HCT116 (cell line): ENCODE data around the gene SHMT1. TPM values are rescaled to one million over a fixed set of nuclear protein-coding genes. Genes with fewer than 3 reads are reported as not detected.

Experiments
- ATAC-seq: fragments of 200-7000 bp; cut with Tn5 transposase; 2 replicates; pipeline ENCODE4 v1.9.1; 2020; ENCODE audit warnings: mild to moderate bottlenecking, moderate library complexity
- BruUV-seq: library from RNA; stranded (reverse); fragments of 400-500 nt; replicated peaks from 2 replicates; lab custom pipeline; 2021; lab: Mats Ljungman, UMichigan
- CTCF ChIA-PET: fragments of 300-600 bp; sonication (Branson Sonifier 250); formaldehyde crosslinking; loops from one replicate; lab custom pipeline; 2021; ENCODE audit warnings: antibody characterized with exemption; lab: Charles Lee
- POLR2A ChIA-PET: fragments of 300-600, 350-600 bp; sonication (Branson Sonifier 250); formaldehyde crosslinking; loops from one replicate; lab custom pipeline; 2021; ENCODE audit warnings: antibody characterized with exemption; lab: Charles Lee
- RAD21 ChIA-PET, 2 experiments: fragments of 300-600 bp; sonication (Branson Sonifier 250); formaldehyde crosslinking; loops; one replicate each; lab custom pipeline; 2023; ENCODE audit warnings: low total read pairs in 2 of 2; ENCODE audit not compliant: uncharacterized antibody in 2 of 2, unreplicated experiment in 2 of 2, low non-redundant PET in 1 of 2; lab: Charles Lee
- DNase-seq: peaks from one replicate; pipeline ENCODE4 v3.0.0-alpha.2; 2010; ENCODE audit warnings: low read depth, low spot score
- H2AFZ ChIP-seq: fragments of 200-600 bp; shearing (Covaris generic), sonication (generic); 2 replicates; pipeline ENCODE4 v1.6.1; 2017; ENCODE audit warnings: low read depth, mixed run types, mixed read lengths, antibody characterized with exemption, low read length; ENCODE audit not compliant: poor library complexity, severe bottlenecking
- H3K27ac ChIP-seq: 2 replicates; pipeline ENCODE4 v1.5.1; 2012; ENCODE audit warnings: low read depth, low read length
- H3K27me3 ChIP-seq: fragments of 200-600 bp; sonication (generic); 2 replicates; pipeline ENCODE4 v1.6.1; 2016; ENCODE audit warnings: mixed run types, low read length, mixed read lengths; ENCODE audit not compliant: insufficient read depth
- H3K36me3 ChIP-seq, 2 experiments: fragments of 200-500 bp in 1 of 2; fragments of 200-600 bp in 1 of 2; sonication (Bioruptor generic) in 1 of 2; sonication (generic) in 1 of 2; 2 replicates each; pipeline versions ENCODE4 v1.5.1 to v1.6.1; 2014 to 2016; ENCODE audit warnings: low read length in 2 of 2, inconsistent platforms in 1 of 2, mixed read lengths in 1 of 2, mixed run types in 1 of 2; ENCODE audit not compliant: insufficient read depth in 2 of 2, control insufficient read depth in 1 of 2
- H3K4me1 ChIP-seq, 2 experiments: fragments of 200-600 bp in 1 of 2; sonication (generic) in 1 of 2; 2 replicates each; pipeline versions ENCODE4 v1.5.1 to v1.6.1; 2012 to 2017; ENCODE audit warnings: low read length in 2 of 2, inconsistent platforms in 1 of 2, mild to moderate bottlenecking in 1 of 2, mixed read lengths in 1 of 2, mixed run types in 1 of 2, moderate library complexity in 1 of 2; ENCODE audit not compliant: insufficient read depth in 2 of 2, control insufficient read depth in 1 of 2
- H3K4me2 ChIP-seq: fragments of 200-600 bp; sonication (generic); 2 replicates; pipeline ENCODE4 v1.6.1; 2017; ENCODE audit warnings: mixed run types, low read length, mixed read lengths
- H3K4me3 ChIP-seq, 2 experiments: fragments of 200-600 bp in 1 of 2; sonication (generic) in 1 of 2; replicated peaks in 1 of 2; 2 replicates each; pipeline ENCODE4 v1.5.1; 2011 to 2016; ENCODE audit warnings: low read length in 2 of 2, control low read depth in 1 of 2, low read depth in 1 of 2, mild to moderate bottlenecking in 1 of 2, mixed read lengths in 1 of 2, mixed run types in 1 of 2
- H3K79me2 ChIP-seq: fragments of 200-600 bp; sonication (generic); 2 replicates; pipeline ENCODE4 v1.6.1; 2017; ENCODE audit warnings: mild to moderate bottlenecking, mixed run types, low read length, moderate library complexity, mixed read lengths; ENCODE audit not compliant: insufficient read depth
- H3K9ac ChIP-seq: fragments of 200-600 bp; sonication (generic); 2 replicates; pipeline ENCODE4 v1.6.1; 2016; ENCODE audit warnings: low read length, mixed read lengths
- H3K9me2 ChIP-seq: fragments of 200-600 bp; sonication (generic), shearing (Covaris generic); 2 replicates; pipeline ENCODE4 v1.6.1; 2017; ENCODE audit warnings: mixed run types, mild to moderate bottlenecking, moderate library complexity; ENCODE audit not compliant: insufficient read depth
- H3K9me3 ChIP-seq, 2 experiments: fragments of 200-500 bp in 1 of 2; fragments of 200-600 bp in 1 of 2; sonication (Bioruptor generic) in 1 of 2; sonication (generic) in 1 of 2; 2 replicates each; pipeline ENCODE4 v1.6.1; 2014 to 2017; ENCODE audit warnings: low read length in 2 of 2, mixed read lengths in 2 of 2, inconsistent platforms in 1 of 2, low read depth in 1 of 2, mild to moderate bottlenecking in 1 of 2, mixed run types in 1 of 2, moderate library complexity in 1 of 2; ENCODE audit not compliant: control insufficient read depth in 1 of 2, insufficient read depth in 1 of 2
- H4K20me1 ChIP-seq: fragments of 200-600 bp; sonication (generic), shearing (Covaris generic); 2 replicates; pipeline ENCODE4 v1.6.1; 2017; ENCODE audit warnings: mixed run types, mild to moderate bottlenecking, moderate library complexity; ENCODE audit not compliant: insufficient read depth
- ATF3 ChIP-seq: IDR thresholded peaks from 2 replicates; pipeline ENCODE4 v1.6.1; 2012
- CBX3 ChIP-seq: IDR thresholded peaks from 2 replicates; pipeline ENCODE4 v1.6.1; 2012; ENCODE audit warnings: low read depth
- CEBPB ChIP-seq: IDR thresholded peaks from 2 replicates; pipeline ENCODE4 v1.6.1; 2012; ENCODE audit warnings: low read depth
- EGR1 ChIP-seq: IDR thresholded peaks from 2 replicates; pipeline ENCODE4 v1.6.1; 2012; ENCODE audit warnings: low read depth
- ELF1 ChIP-seq: IDR thresholded peaks from 2 replicates; pipeline ENCODE4 v1.6.1; 2012; ENCODE audit warnings: low read depth, borderline replicate concordance
- FOSL1 ChIP-seq: IDR thresholded peaks from 2 replicates; pipeline ENCODE4 v1.6.1; 2012; ENCODE audit warnings: low read depth
- JUND ChIP-seq: IDR thresholded peaks from 2 replicates; pipeline ENCODE4 v1.6.1; 2012
- MAX ChIP-seq: IDR thresholded peaks from 2 replicates; pipeline ENCODE4 v1.6.1; 2012
- POLR2A ChIP-seq: IDR thresholded peaks from 2 replicates; pipeline ENCODE4 v1.7.0; 2011; ENCODE audit warnings: borderline replicate concordance; ENCODE audit not compliant: insufficient read depth, insufficient read length; ENCODE audit errors: extremely low read depth
- POLR2AphosphoS5 ChIP-seq: IDR thresholded peaks from 2 replicates; pipeline ENCODE4 v1.6.1; 2011; ENCODE audit warnings: mild to moderate bottlenecking, low read depth, low read length, moderate library complexity
- SIN3A ChIP-seq: IDR thresholded peaks from 2 replicates; pipeline ENCODE4 v1.6.1; 2012; ENCODE audit warnings: low read depth
- SP1 ChIP-seq: IDR thresholded peaks from 2 replicates; pipeline ENCODE4 v1.6.1; 2012; ENCODE audit warnings: low read depth
- TCF7L2 ChIP-seq: IDR thresholded peaks from 2 replicates; pipeline ENCODE4 v1.7.0; 2011; ENCODE audit warnings: borderline replicate concordance, inconsistent platforms; ENCODE audit not compliant: insufficient read depth, insufficient read length; ENCODE audit errors: extremely low read depth
- YY1 ChIP-seq: IDR thresholded peaks from 2 replicates; pipeline ENCODE4 v1.6.1; 2011; ENCODE audit warnings: low read length, low read depth, moderate library complexity, mild to moderate bottlenecking; ENCODE audit not compliant: insufficient replicate concordance; ENCODE audit errors: extremely low read depth
- ZBTB33 ChIP-seq: IDR thresholded peaks from 2 replicates; pipeline ENCODE4 v1.6.1; 2011; ENCODE audit warnings: mild to moderate bottlenecking, low read length, moderate library complexity; ENCODE audit not compliant: insufficient replicate concordance; ENCODE audit errors: extremely low read depth
- ZFX ChIP-seq: fragments of 450-650 bp; IDR thresholded peaks from 2 replicates; pipeline ENCODE4 v1.6.1; 2017
- ZNF274 ChIP-seq: fragments of 200-500 bp; sonication (Bioruptor generic); IDR thresholded peaks from 2 replicates; pipeline ENCODE4 v1.6.1; 2014; ENCODE audit warnings: mild to moderate bottlenecking, low read depth, low read length, inconsistent platforms
- intact Hi-C: fragments of 100-400 bp; cut with micrococcal nuclease; formaldehyde crosslinking; loops from 2 replicates; pipeline ENCODE4 v1.10.0; 2022
- total RNA-seq: library from RNA; stranded (reverse); gene quantifications from one replicate; pipeline ENCODE4 v1.2.1, GENCODE V29; 2021; ENCODE audit not compliant: unreplicated experiment

SHMT1 gene
- total RNA-seq, 1 experiment from 2014 or later, result 46.5 TPM

DNA sequence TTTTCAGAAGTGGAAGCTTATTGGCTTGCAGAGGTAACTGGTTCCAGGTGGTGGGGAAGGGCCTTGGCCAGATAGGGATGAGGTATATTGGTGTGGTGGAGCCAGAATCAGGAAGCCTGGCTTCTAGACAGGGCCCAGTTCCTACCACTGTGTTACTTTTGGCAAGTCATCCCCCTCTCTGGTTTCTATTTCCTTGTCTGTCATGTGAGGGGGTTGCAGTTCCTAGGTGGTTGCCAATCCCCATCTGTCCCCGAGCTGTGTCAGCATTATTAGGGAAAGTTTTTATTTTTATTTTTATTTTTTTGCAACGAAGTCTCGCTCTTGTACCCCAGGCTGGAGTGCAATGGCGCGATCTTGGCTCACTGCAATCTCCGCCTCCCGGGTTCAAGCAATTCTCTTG lies 45.2 kb downstream of the SHMT1 start:
- CTCF ChIA-PET, result no interaction called here
- no peak for TF ChIP-seq EGR1
- TF ChIP-seq YY1, result no peak
- no peak for TF ChIP-seq ZNF274
- TF ChIP-seq POLR2AphosphoS5, result no peak
- TF ChIP-seq TCF7L2, result no peak
- TF ChIP-seq ZFX, result no peak
- TF ChIP-seq ELF1, result no peak
- TF ChIP-seq ZBTB33, result no peak
- no peak for TF ChIP-seq POLR2A
- no peak for TF ChIP-seq CEBPB
- TF ChIP-seq CBX3, result no peak
- no peak for TF ChIP-seq SP1
- no peak for TF ChIP-seq MAX
- TF ChIP-seq FOSL1, result no peak
- TF ChIP-seq JUND, result no peak
- TF ChIP-seq ATF3, result no peak
- no peak for TF ChIP-seq SIN3A
- Histone ChIP-seq H3K36me3 (peaks cover 0 to 1% of the 10 kb centered on the region in 2 experiments; a peak in 1 of 4 replicates), H3K9me2 (no peaks in the 10 kb centered on the region), H3K4me1 (peaks cover 10 to 19% of the 10 kb centered on the region in 2 experiments), H3K4me2 (no peak overlapping the region), H3K79me2 (peaks cover 52% of the 10 kb centered on the region), H2AFZ (no peak overlapping the region), H3K9ac (no peak overlapping the region), H3K27me3 (no peaks in the 10 kb centered on the region), H3K4me3 (no peak overlapping the region), H3K9me3 (no peaks in the 10 kb centered on the region; a peak in 1 of 4 replicates), H3K27ac (no peak overlapping the region), H4K20me1 (no peaks in the 10 kb centered on the region)
- intact Hi-C loops, result no loop called here
- POLR2A ChIA-PET, result no interaction called here
- no TSS peak for BruUV-seq
- DNase-seq, result no peak
- RAD21 ChIA-PET, result no interaction called here
- no peak for ATAC-seq
